ENCODE data around the gene ABL1.
"Not testable (repeated sequence)": the region's sequence is repeated elsewhere in the genome, so short reads cannot be mapped to it uniquely, and the experiment has no call there.

The ABL1 gene

GRCh38 chr9:130910670-130911069, 75.6 kb downstream of the ABL1 start:
- H3K4me3 ChIP-seq (ENCODE audit: low read length in 2 of 2); H3K27ac ChIP-seq (ENCODE audit: low read depth in 2 of 2, low read length in 2 of 2); H3K9me3 ChIP-seq (ENCODE audit: control insufficient read depth in 2 of 2, low read length in 2 of 2); H3K36me3 ChIP-seq (ENCODE audit: control insufficient read depth in 2 of 2, insufficient read depth in 2 of 2, low read length in 2 of 2); H3K4me1 ChIP-seq (ENCODE audit: control insufficient read depth in 2 of 2, insufficient read depth in 2 of 2, low read length in 2 of 2); H3K27me3 ChIP-seq (ENCODE audit: control insufficient read depth in 2 of 2, insufficient read depth in 2 of 2, low read length in 2 of 2); H3K9ac ChIP-seq (ENCODE audit: low read depth in 1 of 2, low read length in 2 of 2): not testable (repeated sequence)

- H3K4me1 ChIP-seq (ENCODE audit: control insufficient read depth in 2 of 2, insufficient read depth in 2 of 2, low read length in 2 of 2), result no peaks in the 10 kb centered on the region
- no peaks in the 10 kb centered on the region for H3K9me3 ChIP-seq (ENCODE audit: control insufficient read depth in 2 of 2, low read length in 2 of 2)
- no peaks in the 10 kb centered on the region for H3K27me3 ChIP-seq (ENCODE audit: control insufficient read depth in 2 of 2, insufficient read depth in 2 of 2, low read length in 2 of 2)
These were observed 76.4 kb downstream of the ABL1 start for GRCh38 chr9:130911254-130912049.

GRCh38 chr9:130912932-130913598, 78.0 kb downstream of the ABL1 start:
- no peak overlapping the region for H3K27ac ChIP-seq (ENCODE audit: low read depth in 2 of 2, low read length in 2 of 2)
- no peaks in the 10 kb centered on the region for H3K36me3 ChIP-seq (ENCODE audit: control insufficient read depth in 2 of 2, insufficient read depth in 2 of 2, low read length in 2 of 2)
- H3K9me3 ChIP-seq (ENCODE audit: control insufficient read depth in 2 of 2, low read length in 2 of 2), result no peaks in the 10 kb centered on the region
- H3K4me1 ChIP-seq (ENCODE audit: control insufficient read depth in 2 of 2, insufficient read depth in 2 of 2, low read length in 2 of 2), result no peaks in the 10 kb centered on the region
- no peak overlapping the region for H3K9ac ChIP-seq (ENCODE audit: low read depth in 1 of 2, low read length in 2 of 2)
- no peaks in the 10 kb centered on the region for H3K27me3 ChIP-seq (ENCODE audit: control insufficient read depth in 2 of 2, insufficient read depth in 2 of 2, low read length in 2 of 2)
- no peak overlapping the region for H3K4me3 ChIP-seq (ENCODE audit: low read length in 2 of 2)

More at GRCh38 chr9:130911254-130912049, 76.4 kb downstream of the ABL1 start:
- no peak overlapping the region for H3K27ac ChIP-seq (ENCODE audit: low read depth in 2 of 2, low read length in 2 of 2)
- no peak overlapping the region for H3K4me3 ChIP-seq (ENCODE audit: low read length in 2 of 2)
- H3K36me3 ChIP-seq (ENCODE audit: control insufficient read depth in 2 of 2, insufficient read depth in 2 of 2, low read length in 2 of 2), result no peaks in the 10 kb centered on the region
- no peak overlapping the region for H3K9ac ChIP-seq (ENCODE audit: low read depth in 1 of 2, low read length in 2 of 2)

GRCh38 chr9:130913599-130914416, 78.8 kb downstream of the ABL1 start:
- no peak overlapping the region for H3K27ac ChIP-seq (ENCODE audit: low read depth in 2 of 2, low read length in 2 of 2)
- H3K9me3 ChIP-seq (ENCODE audit: control insufficient read depth in 2 of 2, low read length in 2 of 2), result no peaks in the 10 kb centered on the region
- no peaks in the 10 kb centered on the region for H3K4me1 ChIP-seq (ENCODE audit: control insufficient read depth in 2 of 2, insufficient read depth in 2 of 2, low read length in 2 of 2)
- H3K36me3 ChIP-seq (ENCODE audit: control insufficient read depth in 2 of 2, insufficient read depth in 2 of 2, low read length in 2 of 2), result no peaks in the 10 kb centered on the region
- no peaks in the 10 kb centered on the region for H3K27me3 ChIP-seq (ENCODE audit: control insufficient read depth in 2 of 2, insufficient read depth in 2 of 2, low read length in 2 of 2)
- no peak overlapping the region for H3K9ac ChIP-seq (ENCODE audit: low read depth in 1 of 2, low read length in 2 of 2)
- H3K4me3 ChIP-seq (ENCODE audit: low read length in 2 of 2), result no peak overlapping the region

GRCh38 chr9:130914417-130915095, 79.5 kb downstream of the ABL1 start:
- no peak overlapping the region for H3K4me3 ChIP-seq (ENCODE audit: low read length in 2 of 2)
- no peak overlapping the region for H3K27ac ChIP-seq (ENCODE audit: low read depth in 2 of 2, low read length in 2 of 2)

GRCh38 chr9:130915096-130915447, 80.0 kb downstream of the ABL1 start:
- Histone ChIP-seq H3K4me1 (ENCODE audit: control insufficient read depth in 2 of 2, insufficient read depth in 2 of 2, low read length in 2 of 2) (no peaks in the 10 kb centered on the region), H3K9me3 (ENCODE audit: control insufficient read depth in 2 of 2, low read length in 2 of 2) (no peaks in the 10 kb centered on the region), H3K4me3 (ENCODE audit: low read length in 2 of 2) (no peak overlapping the region), H3K27me3 (ENCODE audit: control insufficient read depth in 2 of 2, insufficient read depth in 2 of 2, low read length in 2 of 2) (no peaks in the 10 kb centered on the region), H3K9ac (ENCODE audit: low read depth in 1 of 2, low read length in 2 of 2) (no peak overlapping the region), H3K27ac (ENCODE audit: low read depth in 2 of 2, low read length in 2 of 2) (no peak overlapping the region), H3K36me3 (ENCODE audit: control insufficient read depth in 2 of 2, insufficient read depth in 2 of 2, low read length in 2 of 2) (no peaks in the 10 kb centered on the region)

More at GRCh38 chr9:130914417-130915095, 79.5 kb downstream of the ABL1 start:
- no peaks in the 10 kb centered on the region for H3K27me3 ChIP-seq (ENCODE audit: control insufficient read depth in 2 of 2, insufficient read depth in 2 of 2, low read length in 2 of 2)
- no peaks in the 10 kb centered on the region for H3K9me3 ChIP-seq (ENCODE audit: control insufficient read depth in 2 of 2, low read length in 2 of 2)
- H3K4me1 ChIP-seq (ENCODE audit: control insufficient read depth in 2 of 2, insufficient read depth in 2 of 2, low read length in 2 of 2), result no peaks in the 10 kb centered on the region
- H3K9ac ChIP-seq (ENCODE audit: low read depth in 1 of 2, low read length in 2 of 2), result no peak overlapping the region
- no peaks in the 10 kb centered on the region for H3K36me3 ChIP-seq (ENCODE audit: control insufficient read depth in 2 of 2, insufficient read depth in 2 of 2, low read length in 2 of 2)

GRCh38 chr9:130917168-130917960, 82.3 kb downstream of the ABL1 start:
- Histone ChIP-seq H3K4me3 (ENCODE audit: low read length in 2 of 2) (no peak overlapping the region), H3K9me3 (ENCODE audit: control insufficient read depth in 2 of 2, low read length in 2 of 2) (no peaks in the 10 kb centered on the region), H3K27ac (ENCODE audit: low read depth in 2 of 2, low read length in 2 of 2) (no peak overlapping the region), H3K36me3 (ENCODE audit: control insufficient read depth in 2 of 2, insufficient read depth in 2 of 2, low read length in 2 of 2) (no peaks in the 10 kb centered on the region), H3K9ac (ENCODE audit: low read depth in 1 of 2, low read length in 2 of 2) (no peak overlapping the region), H3K4me1 (ENCODE audit: control insufficient read depth in 2 of 2, insufficient read depth in 2 of 2, low read length in 2 of 2) (no peaks in the 10 kb centered on the region), H3K27me3 (ENCODE audit: control insufficient read depth in 2 of 2, insufficient read depth in 2 of 2, low read length in 2 of 2) (no peaks in the 10 kb centered on the region)

- H3K4me3 ChIP-seq (ENCODE audit: low read length in 2 of 2), result no peak overlapping the region
- H3K9ac ChIP-seq (ENCODE audit: low read depth in 1 of 2, low read length in 2 of 2), result no peak overlapping the region
- no peaks in the 10 kb centered on the region for H3K9me3 ChIP-seq (ENCODE audit: control insufficient read depth in 2 of 2, low read length in 2 of 2)
- H3K27me3 ChIP-seq (ENCODE audit: control insufficient read depth in 2 of 2, insufficient read depth in 2 of 2, low read length in 2 of 2), result no peaks in the 10 kb centered on the region
- no peak overlapping the region for H3K27ac ChIP-seq (ENCODE audit: low read depth in 2 of 2, low read length in 2 of 2)
- H3K4me1 ChIP-seq (ENCODE audit: control insufficient read depth in 2 of 2, insufficient read depth in 2 of 2, low read length in 2 of 2), result no peaks in the 10 kb centered on the region
- no peaks in the 10 kb centered on the region for H3K36me3 ChIP-seq (ENCODE audit: control insufficient read depth in 2 of 2, insufficient read depth in 2 of 2, low read length in 2 of 2)
These were observed 83.2 kb downstream of the ABL1 start for GRCh38 chr9:130918101-130918825.

Data from mucosa of rectum (tissue), 2 donors.